HAP-1 (cell line): ENCODE data around the gene PHACTR1.

ENCODE experiments used
- DNase-seq, 2 experiments: peaks; one replicate each; pipeline ENCODE4 v3.0.0-alpha.2; 2016 to 2020; ENCODE audit warnings: low spot score in 2 of 2
- H3K27me3 ChIP-seq: fragments of 250-450 bp; sonication (Bioruptor Pico); 2 replicates; pipeline ENCODE4 v1.5.1; 2020; ENCODE audit warnings: low read depth, mild to moderate bottlenecking, moderate library complexity
- H3K36me3 ChIP-seq: fragments of 250-450 bp; sonication (Bioruptor Pico); replicated peaks from 2 replicates; pipeline ENCODE4 v1.5.1; 2020; ENCODE audit warnings: mild to moderate bottlenecking
- H3K4me1 ChIP-seq: fragments of 250-450 bp; sonication (Bioruptor Pico); 2 replicates; pipeline ENCODE4 v1.5.1; 2020; ENCODE audit warnings: mild to moderate bottlenecking
- H3K4me3 ChIP-seq: fragments of 250-450 bp; sonication (Bioruptor Pico); 2 replicates; pipeline ENCODE4 v1.5.1; 2020; ENCODE audit warnings: mild to moderate bottlenecking, moderate library complexity
- H3K9me3 ChIP-seq: fragments of 250-450 bp; sonication (Bioruptor Pico); 2 replicates; pipeline ENCODE4 v1.5.1; 2020; ENCODE audit warnings: mild to moderate bottlenecking, moderate library complexity
- in situ Hi-C: fragments of 300-500 bp; cut with MboI; formaldehyde crosslinking; loops from 3 replicates; pipeline ENCODE4 v1.14.3; 2020; ENCODE audit warnings: low sequenced_read_pairs, inconsistent platforms, mixed read lengths

The PHACTR1 gene

DNA sequence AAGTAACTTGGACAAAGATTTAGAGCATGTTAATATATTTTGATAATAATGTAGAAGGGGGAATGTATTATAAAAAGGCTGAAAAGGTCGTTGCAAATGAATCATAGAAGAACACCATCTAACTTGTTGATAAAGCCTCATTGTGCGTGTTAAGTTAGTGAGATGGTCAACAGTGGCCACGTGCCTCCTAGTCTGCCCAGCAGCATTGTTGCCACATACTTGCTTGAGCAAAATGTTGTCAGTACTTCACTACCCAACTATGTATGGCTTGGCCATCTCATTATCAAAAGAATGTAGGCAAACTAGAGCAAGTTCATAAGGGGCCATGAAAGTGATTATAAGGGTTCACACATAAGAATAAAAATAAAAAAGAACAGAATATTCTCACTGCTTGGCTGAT, 84.6 kb downstream of the PHACTR1 start:
- no peak for DNase-seq
- no peak overlapping the region for H3K4me3 ChIP-seq
- no peaks in the 10 kb centered on the region for H3K36me3 ChIP-seq
- H3K9me3 ChIP-seq, result no peaks in the 10 kb centered on the region
- H3K27me3 ChIP-seq, result no peaks in the 10 kb centered on the region
- H3K4me1 ChIP-seq, result no peaks in the 10 kb centered on the region
- in situ Hi-C loops, result no loop called here

DNA sequence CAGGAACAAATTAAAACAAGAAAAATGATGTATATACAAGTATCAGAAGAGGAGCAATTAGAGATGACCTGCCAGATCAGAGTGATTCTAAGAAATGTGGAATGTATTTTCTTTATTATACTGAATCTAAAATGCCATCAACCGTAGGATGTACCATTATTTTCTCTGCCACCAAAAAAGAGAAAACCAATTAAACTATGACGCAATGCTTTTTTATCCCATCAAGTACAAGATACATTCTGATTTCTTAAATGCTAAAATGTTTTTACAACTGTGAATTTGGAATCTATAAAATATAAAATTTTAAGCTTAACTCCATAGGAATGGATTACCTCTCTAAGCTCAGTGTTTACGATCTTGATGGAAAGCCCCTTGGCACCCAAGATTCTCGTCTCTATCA, 85.9 kb downstream of the PHACTR1 start:
- in situ Hi-C loops, result no loop called here
- DNase-seq, result no peak
- Histone ChIP-seq H3K27me3 (no peaks in the 10 kb centered on the region), H3K4me3 (no peak overlapping the region), H3K9me3 (no peaks in the 10 kb centered on the region), H3K4me1 (no peaks in the 10 kb centered on the region), H3K36me3 (no peaks in the 10 kb centered on the region)

DNA sequence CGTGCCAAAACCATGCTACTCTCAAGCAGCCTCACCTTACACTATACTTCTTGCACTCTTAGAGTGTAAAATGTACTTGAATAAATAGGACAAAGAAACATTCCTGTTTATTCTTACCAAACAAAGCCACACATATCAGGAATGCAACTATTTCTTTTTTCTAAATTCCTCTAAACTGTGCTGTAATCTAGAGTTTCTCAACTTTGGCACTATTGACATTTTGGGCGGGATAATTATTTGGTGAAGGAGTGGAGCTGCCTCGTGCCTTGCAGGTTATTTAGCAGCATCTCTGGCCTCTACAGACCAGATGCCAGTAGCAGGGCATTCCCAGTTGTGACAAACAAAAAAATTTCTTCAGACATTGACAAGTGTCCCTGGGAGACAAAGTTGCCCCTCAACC, 86.9 kb downstream of the PHACTR1 start:
- Histone ChIP-seq H3K9me3 (no peaks in the 10 kb centered on the region), H3K27me3 (no peaks in the 10 kb centered on the region), H3K4me1 (no peaks in the 10 kb centered on the region), H3K36me3 (no peaks in the 10 kb centered on the region), H3K4me3 (no peak overlapping the region)
- DNase-seq, result no peak
- in situ Hi-C loops, result no loop called here

DNA sequence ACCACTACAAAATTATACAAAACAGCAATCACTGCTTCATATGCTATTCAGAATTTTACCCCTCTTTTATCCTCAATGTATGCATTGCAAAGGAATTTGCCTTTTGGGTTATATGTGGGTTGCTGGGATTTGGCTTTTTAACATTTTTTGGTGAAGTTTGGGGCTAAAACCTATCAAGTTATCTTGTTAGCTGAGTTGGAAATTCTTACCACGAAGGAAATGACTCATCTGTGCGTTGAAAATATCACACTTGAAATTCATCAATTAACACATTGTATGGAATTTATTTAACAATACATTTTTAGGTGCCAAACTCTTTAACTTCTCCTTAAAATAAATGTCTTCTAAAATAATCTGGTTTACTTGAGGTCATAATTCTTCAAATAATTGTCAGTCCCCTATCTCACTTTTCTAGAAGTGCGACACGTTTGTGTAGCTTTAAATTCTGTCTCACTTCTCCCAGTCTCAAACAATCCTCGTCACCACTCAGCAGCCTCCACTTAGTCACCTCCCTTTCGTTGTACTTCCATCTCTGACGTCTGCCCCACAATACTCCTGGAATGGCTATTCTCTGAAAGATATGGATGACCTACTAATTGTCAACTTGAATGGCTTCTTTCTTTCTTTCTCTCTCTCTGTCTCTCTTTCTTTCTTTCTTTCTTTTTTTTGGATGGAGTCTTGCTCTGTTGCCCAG, 88.5 kb downstream of the PHACTR1 start:
- DNase-seq, result no peak
- Histone ChIP-seq H3K4me1 (no peaks in the 10 kb centered on the region), H3K27me3 (no peaks in the 10 kb centered on the region), H3K4me3 (no peak overlapping the region), H3K9me3 (no peaks in the 10 kb centered on the region), H3K36me3 (no peaks in the 10 kb centered on the region)
- in situ Hi-C loops, result no loop called here

DNA sequence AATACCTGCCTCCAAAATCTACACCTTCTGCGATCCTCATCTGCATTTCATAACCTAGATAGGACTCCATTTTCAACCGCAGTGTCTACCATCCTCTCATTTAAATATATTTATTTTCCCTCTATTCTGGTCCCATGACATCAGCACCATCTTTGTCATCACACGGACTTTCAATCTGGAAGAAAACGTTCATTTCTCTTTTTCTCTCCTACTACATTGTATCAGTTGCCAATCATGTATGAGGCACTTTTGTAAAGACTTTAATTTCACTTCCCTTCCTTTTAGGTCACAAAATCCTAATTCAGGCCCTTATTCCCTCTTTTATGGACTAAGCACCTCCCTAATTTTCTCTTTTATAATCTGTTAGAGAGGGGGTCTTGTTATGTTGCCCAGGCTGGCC, 89.6 kb downstream of the PHACTR1 start:
- H3K4me1 ChIP-seq, result no peaks in the 10 kb centered on the region
- in situ Hi-C loops, result no loop called here
- no peaks in the 10 kb centered on the region for H3K36me3 ChIP-seq
- no peak for DNase-seq
- H3K27me3 ChIP-seq, result no peaks in the 10 kb centered on the region
- no peak overlapping the region for H3K4me3 ChIP-seq
- no peaks in the 10 kb centered on the region for H3K9me3 ChIP-seq

DNA sequence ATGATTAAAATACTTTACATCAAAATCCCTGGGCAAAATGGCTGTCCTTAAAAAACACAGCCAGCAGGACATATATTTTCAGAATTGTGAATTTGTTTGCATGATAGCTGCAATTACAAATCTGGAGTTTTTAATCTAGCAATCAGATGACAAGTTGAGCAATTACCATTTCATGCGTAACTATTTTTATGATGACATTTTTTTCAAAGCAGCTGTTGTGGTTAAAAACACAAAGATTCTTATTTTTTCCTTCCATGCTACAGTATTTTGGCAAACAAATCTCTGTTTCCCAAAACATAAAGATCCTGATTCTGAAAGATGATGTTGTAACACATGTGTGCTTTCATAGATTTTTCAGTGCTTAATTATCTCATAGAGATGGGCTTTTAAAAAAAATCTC, 90.2 kb downstream of the PHACTR1 start:
- no peaks in the 10 kb centered on the region for H3K36me3 ChIP-seq
- no peaks in the 10 kb centered on the region for H3K4me1 ChIP-seq
- no peak overlapping the region for H3K4me3 ChIP-seq
- in situ Hi-C loops, result no loop called here
- no peaks in the 10 kb centered on the region for H3K9me3 ChIP-seq
- H3K27me3 ChIP-seq, result no peaks in the 10 kb centered on the region
- no peak for DNase-seq

DNA sequence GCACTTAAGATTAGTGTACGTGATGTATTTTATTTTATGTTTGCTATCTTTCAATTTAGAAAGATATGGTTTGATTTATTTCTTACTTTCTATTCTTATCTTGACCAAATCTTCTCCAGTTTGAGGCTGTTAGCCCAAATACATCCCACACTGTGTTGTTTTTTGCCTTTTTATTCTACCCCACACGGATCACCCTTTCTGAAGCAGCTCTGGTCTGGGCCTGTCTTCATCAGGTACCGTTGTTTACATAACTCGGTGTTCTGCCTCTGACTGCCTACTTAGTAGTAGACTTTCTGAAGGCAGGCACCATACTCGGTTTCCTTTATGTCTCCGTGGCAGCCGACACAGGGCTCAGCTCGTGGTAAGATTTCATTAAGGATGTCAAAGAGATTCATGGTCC, 95.0 kb downstream of the PHACTR1 start:
- no peak for DNase-seq
- Histone ChIP-seq H3K27me3 (no peaks in the 10 kb centered on the region), H3K4me1 (no peaks in the 10 kb centered on the region), H3K9me3 (no peaks in the 10 kb centered on the region), H3K36me3 (no peaks in the 10 kb centered on the region), H3K4me3 (no peak overlapping the region)
- in situ Hi-C loops, result no loop called here

DNA sequence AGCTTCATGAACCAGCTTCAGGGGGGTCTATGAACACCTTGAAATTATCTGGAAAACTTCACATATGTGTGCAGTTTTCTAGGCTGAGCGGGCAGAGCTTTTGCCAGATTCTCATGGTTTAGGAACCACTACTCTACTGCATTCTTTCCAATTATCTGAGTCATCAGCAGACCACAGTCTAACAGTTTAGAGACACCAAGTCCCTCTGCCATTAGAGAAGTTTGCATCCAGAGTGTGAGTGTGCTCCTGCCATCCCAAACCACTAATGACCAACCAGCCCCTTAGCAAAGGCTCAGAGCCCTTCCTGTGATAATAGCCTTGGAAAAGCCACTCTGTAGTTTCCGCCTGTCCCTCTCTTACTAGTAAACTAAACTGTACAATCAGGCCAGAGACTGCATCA, 96.8 kb downstream of the PHACTR1 start:
- no peaks in the 10 kb centered on the region for H3K27me3 ChIP-seq
- no peak overlapping the region for H3K4me3 ChIP-seq
- DNase-seq, result no peak
- in situ Hi-C loops, result no loop called here
- no peaks in the 10 kb centered on the region for H3K36me3 ChIP-seq
- no peaks in the 10 kb centered on the region for H3K9me3 ChIP-seq
- H3K4me1 ChIP-seq, result no peaks in the 10 kb centered on the region

DNA sequence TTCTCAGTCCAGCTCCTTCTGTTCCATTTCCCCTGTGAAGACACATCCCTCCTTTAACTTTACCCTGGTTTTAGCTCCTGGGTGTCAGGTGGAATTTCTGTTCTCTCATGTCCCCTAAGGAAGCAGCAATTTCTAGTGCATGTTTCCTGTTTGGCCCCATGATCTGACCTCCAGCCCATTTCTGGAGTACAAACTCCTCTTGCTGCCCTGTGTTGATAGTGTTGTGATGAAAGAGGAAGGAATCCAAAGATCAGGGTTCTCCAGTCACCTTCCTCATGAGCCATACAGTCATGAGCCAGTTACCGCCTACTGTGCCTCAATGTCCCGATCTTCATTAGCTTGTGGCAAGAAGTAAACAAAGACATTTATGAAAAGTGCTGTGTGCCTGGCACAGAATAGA, 97.4 kb downstream of the PHACTR1 start:
- DNase-seq, result no peak
- Histone ChIP-seq H3K4me1 (no peaks in the 10 kb centered on the region), H3K9me3 (no peaks in the 10 kb centered on the region), H3K36me3 (no peaks in the 10 kb centered on the region), H3K27me3 (no peaks in the 10 kb centered on the region), H3K4me3 (no peak overlapping the region)
- in situ Hi-C loops, result no loop called here

DNA sequence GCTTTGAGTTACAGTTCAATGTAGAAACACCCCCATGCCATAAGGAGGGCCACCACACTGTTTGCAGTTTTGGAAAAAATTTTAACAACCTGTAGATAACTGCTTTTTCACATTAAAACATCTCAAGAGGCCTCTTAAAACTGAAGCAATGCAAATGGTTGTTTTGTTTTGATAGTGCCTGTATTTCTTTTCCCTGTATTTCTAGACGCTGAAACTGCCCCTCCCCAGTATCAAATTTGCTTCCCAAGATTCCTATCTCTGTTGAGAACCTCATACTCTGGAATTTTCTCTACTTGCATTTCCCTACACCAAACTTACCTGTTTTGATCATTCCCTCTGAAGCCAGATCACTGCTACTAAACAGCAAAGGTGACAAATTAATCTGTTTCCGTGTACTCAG, 98.5 kb downstream of the PHACTR1 start:
- in situ Hi-C loops, result no loop called here
- Histone ChIP-seq H3K27me3 (no peaks in the 10 kb centered on the region), H3K9me3 (no peaks in the 10 kb centered on the region), H3K4me3 (no peak overlapping the region), H3K4me1 (no peaks in the 10 kb centered on the region), H3K36me3 (no peaks in the 10 kb centered on the region)
- no peak for DNase-seq

DNA sequence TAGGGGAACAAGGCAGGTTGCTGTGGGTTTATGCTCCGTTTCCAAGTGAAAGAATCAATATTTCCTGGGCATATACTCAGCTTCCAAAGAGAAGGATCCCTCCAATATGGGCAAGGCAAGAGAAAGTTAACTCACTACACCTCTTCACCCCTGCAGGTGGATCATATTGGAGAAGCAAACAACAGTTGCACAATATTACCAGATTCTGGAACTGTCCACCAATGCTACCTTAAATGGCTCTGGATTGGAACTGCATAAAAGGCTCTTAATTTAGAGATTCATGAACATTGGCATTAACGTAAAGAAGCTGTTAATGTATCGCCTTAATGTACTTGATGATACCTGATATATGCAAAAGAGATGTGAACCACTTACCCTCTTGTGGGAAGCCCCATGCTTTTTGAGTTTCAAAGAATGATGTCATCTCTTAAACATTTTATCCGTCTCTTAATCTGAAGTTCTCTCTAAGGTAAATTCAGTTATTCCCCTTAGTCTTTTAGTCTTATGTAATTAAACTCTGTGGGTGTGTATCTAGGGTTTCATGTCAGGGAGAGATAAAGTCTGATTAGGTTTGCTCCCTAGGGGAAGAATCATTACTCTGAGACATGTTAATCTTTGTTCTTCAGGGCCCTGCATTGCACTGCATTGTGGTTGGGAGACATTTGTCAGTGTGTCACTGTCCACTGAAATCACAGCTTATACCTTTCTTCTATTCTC, 99.5 kb downstream of the PHACTR1 start:
- Histone ChIP-seq H3K4me3 (no peak overlapping the region), H3K27me3 (no peaks in the 10 kb centered on the region), H3K4me1 (no peaks in the 10 kb centered on the region), H3K9me3 (no peaks in the 10 kb centered on the region), H3K36me3 (no peaks in the 10 kb centered on the region)
- no peak for DNase-seq
- in situ Hi-C loops, result no loop called here

DNA sequence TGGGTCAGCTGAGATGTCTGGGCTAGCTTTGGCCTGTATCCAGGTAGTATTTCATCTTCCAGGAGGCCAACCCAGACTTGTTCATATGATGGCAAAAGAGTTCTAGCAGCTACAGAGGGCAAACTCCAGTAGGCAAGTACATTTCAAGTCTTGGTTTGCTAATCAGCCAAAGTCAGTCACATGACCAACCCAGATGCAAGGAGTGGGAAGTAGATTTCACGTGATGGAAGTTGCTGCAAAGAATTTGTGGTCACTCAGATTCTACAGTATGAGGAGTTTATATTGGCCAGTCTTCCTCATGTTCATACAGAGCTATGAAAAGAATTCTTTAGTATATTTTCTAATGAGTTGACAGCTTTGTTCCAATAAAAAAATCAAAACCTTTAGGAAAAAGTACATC, 101.8 kb downstream of the PHACTR1 start:
- in situ Hi-C loops, result no loop called here
- H3K9me3 ChIP-seq, result no peaks in the 10 kb centered on the region
- no peak for DNase-seq

DNA sequence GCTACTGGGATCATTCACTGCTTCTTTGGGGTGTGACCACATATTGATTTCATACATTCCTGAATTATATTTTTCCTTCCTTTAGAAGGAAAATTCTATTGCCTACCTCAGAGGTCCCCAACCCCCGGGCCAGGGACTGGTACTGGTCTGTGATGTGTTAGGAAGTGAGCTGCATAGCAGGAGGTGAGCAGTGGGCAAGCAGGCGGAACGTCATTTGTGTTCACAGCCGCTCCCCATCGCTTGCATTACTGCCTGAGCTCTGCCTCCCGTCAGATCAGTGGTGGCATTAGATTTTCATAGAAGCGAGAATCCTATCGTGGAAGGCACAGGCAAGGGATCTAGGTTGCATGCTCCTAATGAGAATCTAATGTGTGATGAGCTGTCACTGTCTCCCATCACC, 107.3 kb downstream of the PHACTR1 start:
- in situ Hi-C loops, result no loop called here
- Histone ChIP-seq H3K4me1 (no peaks in the 10 kb centered on the region), H3K4me3 (no peak overlapping the region), H3K27me3 (peaks cover 2% of the 10 kb centered on the region; the same call in 1 of the 2 replicates), H3K36me3 (no peaks in the 10 kb centered on the region), H3K9me3 (no peaks in the 10 kb centered on the region)
- DNase-seq, result no peak

More for the DNA sequence above, 101.8 kb downstream of the PHACTR1 start:
- H3K4me3 ChIP-seq, result no peak overlapping the region
- H3K36me3 ChIP-seq, result no peaks in the 10 kb centered on the region
- no peaks in the 10 kb centered on the region for H3K4me1 ChIP-seq
- H3K27me3 ChIP-seq, result no peaks in the 10 kb centered on the region

DNA sequence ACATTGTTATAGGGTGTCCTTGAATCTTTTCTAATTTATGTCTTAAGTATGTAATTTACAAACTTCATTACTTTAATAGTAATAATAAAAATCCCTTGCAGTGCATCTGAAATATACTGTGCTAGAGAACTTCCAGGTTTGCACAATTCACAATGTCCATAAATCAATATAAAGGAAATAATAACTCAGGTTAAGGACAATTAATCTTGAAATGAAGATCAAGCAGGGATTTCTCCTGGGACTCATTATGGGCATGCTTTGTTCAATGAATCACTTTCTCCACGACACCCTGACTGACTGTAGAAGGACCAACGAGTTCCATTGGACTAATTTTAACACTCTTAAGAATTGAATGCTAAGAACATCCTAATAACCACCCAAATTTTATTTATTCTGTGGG, 110.0 kb downstream of the PHACTR1 start:
- Histone ChIP-seq H3K9me3 (no peaks in the 10 kb centered on the region), H3K4me3 (no peak overlapping the region), H3K27me3 (peaks cover 2% of the 10 kb centered on the region; the same call in 1 of the 2 replicates), H3K4me1 (no peaks in the 10 kb centered on the region), H3K36me3 (no peaks in the 10 kb centered on the region)
- DNase-seq, result no peak
- in situ Hi-C loops, result no loop called here
